GM12878 (cell line): ENCODE data around the gene LRRC8B. TPM values are rescaled to one million over a fixed set of nuclear protein-coding genes. Genes with fewer than 3 reads are reported as not detected.
A peak's percentile ranks its signal among the peaks of the same experiment; 100 is the strongest.

ENCODE experiments used
- ATF7 ChIP-seq: fragments of 450-650 bp; IDR thresholded peaks from 2 replicates; pipeline ENCODE4 v1.6.1; 2016; ENCODE audit warnings: low read depth, mild to moderate bottlenecking
- BHLHE40 ChIP-seq, 2 experiments: fragments of 450-650 bp in 1 of 2; IDR thresholded peaks; 2 replicates each; pipeline ENCODE4 v1.6.1; 2011 to 2017; ENCODE audit warnings: low read depth in 2 of 2, borderline replicate concordance in 1 of 2, improper control_type of control experiment in 1 of 2, low read length in 1 of 2, mild to moderate bottlenecking in 1 of 2
- BRCA1 ChIP-seq: IDR thresholded peaks from 2 replicates; pipeline ENCODE4 v1.6.1; 2011; ENCODE audit warnings: low read depth, low read length, improper control_type of control experiment
- CBFB ChIP-seq: IDR thresholded peaks from 2 replicates; pipeline ENCODE4 v1.6.1; 2016; ENCODE audit warnings: antibody characterized with exemption, low read depth
- CBX5 ChIP-seq: sonication (generic); IDR thresholded peaks from 2 replicates; pipeline ENCODE4 v1.6.1; 2016; ENCODE audit warnings: low read depth, moderate library complexity, mild to moderate bottlenecking, inconsistent platforms
- CHD4 ChIP-seq: fragments of 200-600 bp; sonication (generic); IDR thresholded peaks from 2 replicates; pipeline ENCODE4 v1.6.1; 2016; ENCODE audit warnings: mild to moderate bottlenecking
- CREM ChIP-seq: IDR thresholded peaks from 2 replicates; pipeline ENCODE4 v1.6.1; 2014; ENCODE audit warnings: antibody characterized with exemption, low read depth
- CTCF ChIP-seq, 3 experiments: IDR thresholded peaks in 2 of 3; conservative IDR thresholded peaks in 1 of 3; 2 replicates each; pipeline ENCODE4 v1.5.1; 2011; ENCODE audit warnings: low read depth in 3 of 3, low read length in 3 of 3, mild to moderate bottlenecking in 3 of 3, control low read depth in 2 of 3, moderate library complexity in 2 of 3, inconsistent platforms in 1 of 3, mixed read lengths in 1 of 3; ENCODE audit not compliant: control insufficient read depth in 2 of 3, insufficient read depth in 1 of 3; ENCODE audit errors: extremely low read depth in 1 of 3
- DPF2 ChIP-seq: fragments of 450-650 bp; IDR thresholded peaks from 2 replicates; pipeline ENCODE4 v1.6.1; 2017; ENCODE audit warnings: mild to moderate bottlenecking
- E4F1 ChIP-seq: fragments of 450-650 bp; IDR thresholded peaks from 2 replicates; pipeline ENCODE4 v1.6.1; 2018; ENCODE audit warnings: borderline replicate concordance, mild to moderate bottlenecking; ENCODE audit not compliant: partially characterized antibody
- ESRRA ChIP-seq: IDR thresholded peaks from 2 replicates; pipeline ENCODE4 v1.6.1; 2012; ENCODE audit warnings: mild to moderate bottlenecking, low read length, improper control_type of control experiment
- GATAD2B ChIP-seq: fragments of 450-650 bp; conservative IDR thresholded peaks from 2 replicates; pipeline ENCODE4 v1.6.1; 2017; ENCODE audit warnings: low read depth, mild to moderate bottlenecking, moderate library complexity
- IKZF2 ChIP-seq, 2 experiments: fragments of 450-650 bp; IDR thresholded peaks; 2 replicates each; pipeline ENCODE4 v1.6.1; 2017; ENCODE audit warnings: mild to moderate bottlenecking in 2 of 2, moderate library complexity in 2 of 2
- KDM1A ChIP-seq: fragments of 200-600 bp; sonication (generic); IDR thresholded peaks from 2 replicates; pipeline ENCODE4 v1.6.1; 2016; ENCODE audit warnings: borderline replicate concordance
- MEF2A ChIP-seq: IDR thresholded peaks from 2 replicates; pipeline ENCODE4 v1.6.1; 2011; ENCODE audit warnings: low read depth, mild to moderate bottlenecking, low read length, moderate library complexity; ENCODE audit not compliant: insufficient read depth
- NFIC ChIP-seq: IDR thresholded peaks from 2 replicates; pipeline ENCODE4 v1.6.1; 2012; ENCODE audit warnings: low read depth, mild to moderate bottlenecking, inconsistent platforms, low read length, moderate library complexity
- POLR2A ChIP-seq: IDR thresholded peaks from 2 replicates; pipeline ENCODE4 v1.6.1; 2011; ENCODE audit warnings: low read depth, mild to moderate bottlenecking, low read length
- POLR2AphosphoS2 ChIP-seq: IDR thresholded peaks from 2 replicates; pipeline ENCODE4 v1.6.1; 2011; ENCODE audit warnings: low read depth, mild to moderate bottlenecking, low read length, improper control_type of control experiment, moderate library complexity
- POLR2AphosphoS5 ChIP-seq: IDR thresholded peaks from 2 replicates; pipeline ENCODE4 v1.6.1; 2011; ENCODE audit warnings: mild to moderate bottlenecking, low read length, inconsistent platforms
- POU2F2 ChIP-seq: IDR thresholded peaks from 3 replicates; pipeline ENCODE4 v1.6.1; 2011; ENCODE audit warnings: low read depth, mild to moderate bottlenecking, low read length, borderline replicate concordance
- RB1 ChIP-seq: fragments of 450-650 bp; formaldehyde crosslinking; IDR thresholded peaks from 2 replicates; pipeline ENCODE4 v1.6.1; 2017; ENCODE audit warnings: mild to moderate bottlenecking, borderline replicate concordance
- RUNX3 ChIP-seq: IDR thresholded peaks from 2 replicates; pipeline ENCODE4 v1.6.1; 2012; ENCODE audit warnings: low read length, inconsistent platforms
- SMAD1 ChIP-seq: fragments of 450-650 bp; IDR thresholded peaks from 2 replicates; pipeline ENCODE4 v1.6.1; 2018; ENCODE audit warnings: mild to moderate bottlenecking, low read depth; ENCODE audit not compliant: partially characterized antibody
- SPI1 ChIP-seq: IDR thresholded peaks from 2 replicates; pipeline ENCODE4 v1.6.1; 2011; ENCODE audit warnings: low read depth, mild to moderate bottlenecking, low read length, moderate library complexity, borderline replicate concordance; ENCODE audit not compliant: insufficient read depth
- SRF ChIP-seq, 2 experiments: IDR thresholded peaks; 2 replicates each; pipeline ENCODE4 v1.6.1; 2011; ENCODE audit warnings: low read depth in 2 of 2, low read length in 2 of 2, mild to moderate bottlenecking in 1 of 2, moderate library complexity in 1 of 2
- SUPT20H ChIP-seq: IDR thresholded peaks from 2 replicates; pipeline ENCODE4 v1.6.1; 2011; ENCODE audit warnings: low read depth, mild to moderate bottlenecking, low read length, moderate library complexity, borderline replicate concordance; ENCODE audit not compliant: control insufficient read depth
- WRNIP1 ChIP-seq: IDR thresholded peaks from 2 replicates; pipeline ENCODE4 v1.6.1; 2011; ENCODE audit warnings: low read depth, low read length, improper control_type of control experiment, borderline replicate concordance
- YY1 ChIP-seq: IDR thresholded peaks from 2 replicates; pipeline ENCODE4 v1.6.1; 2011; ENCODE audit warnings: low read depth, mild to moderate bottlenecking, low read length
- polyA plus RNA-seq, 11 experiments: library from polyadenylated mRNA; depleted of rRNA in 4 of 11; unstranded in 6 of 11; stranded (reverse) in 5 of 11; fragments of >200 nt; fragmentation: Nextera tagmentation in 4 of 11; fragmentation: Illumina TruSeq in 1 of 11; extraction: Ambion mirVana in 4 of 11; extraction: Trizol in 1 of 11; gene quantifications; 1 replicate in 1 of 11; 2 replicates in 10 of 11; pipeline versions ENCODE4 v1.2.1 to v1.2.3, GENCODE V29; 2011 to 2016; ENCODE audit warnings: inconsistent platforms in 2 of 11, missing spikeins in 2 of 11, low read depth in 1 of 11
- total RNA-seq, 4 experiments: library from RNA; depleted of rRNA in 3 of 4; stranded (reverse); fragments of >200 nt in 3 of 4; fragmentation: Illumina TruSeq in 1 of 4; extraction: Trizol in 1 of 4; gene quantifications; 2 replicates each; pipeline versions ENCODE4 v1.2.1 to v1.2.3, GENCODE V29; 2013 to 2021

The LRRC8B gene
- total and polyA plus RNA-seq, 10 of the 15 experiments (the other 5 are each of a cell fraction or from before 2014, with no cell fraction given), result 1.3 to 9.2 (median 5.4) TPM

- TF ChIP-seq CBFB (peak; percentile 68), E4F1 (no peak), SRF (IDR thresholded peaks at IDR 0.05; ENCODE audit: low read depth in 2 of 2, low read length in 2 of 2) (peak in 1 of 2 experiments; percentile 31; a peak in 1 of 4 replicates), POU2F2 (peak; percentile 39; the same call in 2 of the 3 replicates), SMAD1 (no peak), CHD4 (no peak), DPF2 (peak; percentile 74), YY1 (peak; percentile 60), NFIC (no peak), KDM1A (no peak), POLR2A (0 out of 2 replicates have a peak, but pooled peaks have one; percentile 19), GATAD2B (peak; percentile 88), ESRRA (no peak), ATF7 (peak; percentile 40; the same call in 1 of the 2 replicates), IKZF2 (IDR thresholded peaks at IDR 0.05) (peak; percentile 74 to 79), CREM (peak; percentile 55), RB1 (peak; percentile 67; the same call in 1 of the 2 replicates), POLR2AphosphoS2 (no peak), SUPT20H (no peak), POLR2AphosphoS5 (no peak), CTCF (IDR thresholded peaks at IDR 0.05 in 2 of 3, conservative IDR thresholded peaks at IDR 0.05 in 1 of 3; ENCODE audit: control insufficient read depth in 2 of 3, extremely low read depth in 1 of 3, insufficient read depth in 1 of 3, low read depth in 3 of 3, low read length in 3 of 3) (peak; percentile 23 to 68 (median 41); a peak in 4 of 6 replicates), RUNX3 (peak; percentile 85), MEF2A (0 out of 2 replicates have a peak, but pooled peaks have one; percentile 22), CBX5 (0 out of 2 replicates have a peak, but pooled peaks have one; percentile 1), WRNIP1 (no peak), BHLHE40 (IDR thresholded peaks at IDR 0.05; ENCODE audit: borderline replicate concordance in 1 of 2, low read depth in 2 of 2, low read length in 1 of 2) (peak in 1 of 2 experiments; percentile 64; a peak in 1 of 4 replicates), SPI1 (peak; percentile 57; the same call in 1 of the 2 replicates), BRCA1 (no peak)
Measured at GRCh38 chr1:89632657-89633247, 108.1 kb downstream of the LRRC8B start, which contains the start of gene LRRC8C (continued).
